CD14-positive monocyte (primary cell): ENCODE results near the gene TMEM19. TPM values are rescaled to one million over a fixed set of nuclear protein-coding genes. Genes with fewer than 3 reads are reported as not detected.

ENCODE experiments used
- DNase-seq, 3 donors: peaks; one replicate each; pipeline ENCODE4 v3.0.0-alpha.2; 2011 to 2022
- H2AFZ ChIP-seq: 2 replicates; pipeline ENCODE4 v1.6.0; 2012; ENCODE audit warnings: mild to moderate bottlenecking, low read depth, low read length, inconsistent platforms; ENCODE audit not compliant: insufficient read depth, poor library complexity, severe bottlenecking
- H3K27ac ChIP-seq, 2 donors: 1 replicate in 1 of 2; 2 replicates in 1 of 2; pipeline ENCODE4 v1.5.1; 2012 to 2013; ENCODE audit warnings: low read length in 2 of 2, control low read depth in 1 of 2, inconsistent platforms in 1 of 2, low read depth in 1 of 2, mild to moderate bottlenecking in 1 of 2
- H3K27me3 ChIP-seq, 2 donors: one replicate each; pipeline versions ENCODE4 v1.6.0 to v1.6.1; 2011 to 2013; ENCODE audit warnings: low read length in 2 of 2; ENCODE audit not compliant: control insufficient read depth in 2 of 2, insufficient read depth in 2 of 2
- H3K36me3 ChIP-seq, 2 donors: replicated peaks in 1 of 2; 1 replicate in 1 of 2; 2 replicates in 1 of 2; pipeline versions ENCODE4 v1.5.1 to v1.6.1; 2012 to 2013; ENCODE audit warnings: low read length in 2 of 2, control low read depth in 1 of 2, inconsistent platforms in 1 of 2, mild to moderate bottlenecking in 1 of 2; ENCODE audit not compliant: insufficient read depth in 2 of 2, control insufficient read depth in 1 of 2
- H3K4me1 ChIP-seq, 2 donors: 1 replicate in 1 of 2; 2 replicates in 1 of 2; pipeline versions ENCODE4 v1.5.1 to v1.6.1; 2012 to 2013; ENCODE audit warnings: low read length in 2 of 2, control low read depth in 1 of 2, inconsistent platforms in 1 of 2, mild to moderate bottlenecking in 1 of 2, moderate library complexity in 1 of 2; ENCODE audit not compliant: insufficient read depth in 2 of 2, control insufficient read depth in 1 of 2
- H3K4me2 ChIP-seq: replicated peaks from 2 replicates; pipeline ENCODE3; 2012; ENCODE audit warnings: low read length, moderate library complexity, mild to moderate bottlenecking; ENCODE audit not compliant: poor library complexity, severe bottlenecking; ENCODE audit errors: extremely low read depth
- H3K4me3 ChIP-seq, 3 experiments: fragments of 200-600 bp in 1 of 3; sonication (generic) in 1 of 3; replicated peaks in 1 of 3; 1 replicate in 2 of 3; 2 replicates in 1 of 3; pipeline ENCODE4 v1.5.1; 2011 to 2013; ENCODE audit warnings: low read length in 3 of 3, mild to moderate bottlenecking in 3 of 3, control low read depth in 2 of 3, low read depth in 2 of 3, inconsistent platforms in 1 of 3, moderate library complexity in 1 of 3
- H3K79me2 ChIP-seq: 2 replicates; pipeline ENCODE4 v1.6.0; 2012; ENCODE audit warnings: mild to moderate bottlenecking, control low read depth, inconsistent platforms, low read length, moderate library complexity; ENCODE audit not compliant: insufficient read depth
- H3K9ac ChIP-seq: 2 replicates; pipeline ENCODE4 v1.6.0; 2017; ENCODE audit warnings: low read length, mild to moderate bottlenecking; ENCODE audit not compliant: insufficient read depth, poor library complexity, severe bottlenecking
- H3K9me3 ChIP-seq, 2 donors: replicated peaks in 1 of 2; 1 replicate in 1 of 2; 2 replicates in 1 of 2; pipeline versions ENCODE4 v1.5.1 to v1.6.1; 2012 to 2013; ENCODE audit warnings: low read length in 2 of 2, control low read depth in 1 of 2; ENCODE audit not compliant: control insufficient read depth in 1 of 2, insufficient read depth in 1 of 2
- H4K20me1 ChIP-seq: 2 replicates; pipeline ENCODE4 v1.6.0; 2012; ENCODE audit warnings: mild to moderate bottlenecking, low read length, control low read depth, moderate library complexity; ENCODE audit not compliant: insufficient read depth
- H3K27ac Mint-ChIP-seq, 7 donors: one replicate each; pipeline ENCODE4 v1.8.0; 2020; ENCODE audit warnings: mild to moderate bottlenecking in 7 of 7, mixed read lengths in 7 of 7, moderate library complexity in 6 of 7, inconsistent platforms in 2 of 7
- H3K27me3 Mint-ChIP-seq, 3 donors: one replicate each; pipeline ENCODE4 v1.8.0; 2021 to 2022; ENCODE audit warnings: low read depth in 3 of 3, mild to moderate bottlenecking in 3 of 3, mixed read lengths in 3 of 3, moderate library complexity in 3 of 3, inconsistent platforms in 1 of 3
- H3K36me3 Mint-ChIP-seq, 2 donors: one replicate each; pipeline ENCODE4 v1.8.0; 2020; ENCODE audit warnings: mixed read lengths in 2 of 2, inconsistent platforms in 1 of 2, mild to moderate bottlenecking in 1 of 2
- H3K4me1 Mint-ChIP-seq: one replicate; pipeline ENCODE4 v1.8.0; 2020; ENCODE audit warnings: mild to moderate bottlenecking, mixed read lengths
- H3K4me3 Mint-ChIP-seq, 2 donors: one replicate each; pipeline ENCODE4 v1.8.0; 2020; ENCODE audit warnings: mild to moderate bottlenecking in 2 of 2, mixed read lengths in 2 of 2, moderate library complexity in 1 of 2
- H3K9me3 Mint-ChIP-seq, 7 donors: one replicate each; pipeline ENCODE4 v1.8.0; 2020 to 2022; ENCODE audit warnings: mixed read lengths in 7 of 7, mild to moderate bottlenecking in 6 of 7, moderate library complexity in 6 of 7, inconsistent platforms in 2 of 7
- WGBS: methylation state at CpG from one replicate; pipeline ENCODE4 v1.1.5; 2013; ENCODE audit warnings: missing lambda C conversion rate; ENCODE audit not compliant: insufficient coverage; 5-methylcytosine and 5-hydroxymethylcytosine counted together
- intact Hi-C, 2 donors: fragments of 100-400 bp; cut with micrococcal nuclease; formaldehyde crosslinking; loops; one replicate each; pipeline versions ENCODE4 v1.15.0 to v1.15.1; 2023
- polyA plus RNA-seq, 3 donors: library from polyadenylated mRNA; depleted of rRNA in 1 of 3; unstranded in 2 of 3; stranded (reverse) in 1 of 3; fragments of 300-500 nt in 2 of 3; fragments of >200 nt in 1 of 3; fragmentation: Illumina TruSeq in 2 of 3; gene quantifications; 1 replicate in 2 of 3; 2 replicates in 1 of 3; pipeline ENCODE4 v1.2.3, GENCODE V29; 2012 to 2021
- TF ChIP-seq, protein P1 (sequence below): fragments of 200-600 bp; IDR thresholded peaks from one replicate; pipeline ENCODE4 v1.8.0; 2022; ENCODE audit warnings: antibody characterized with exemption, mild to moderate bottlenecking

Gene TMEM19
- polyA plus RNA-seq, 3 donors = 9.1 to 39.7 (median 25.4) TPM

DNA sequence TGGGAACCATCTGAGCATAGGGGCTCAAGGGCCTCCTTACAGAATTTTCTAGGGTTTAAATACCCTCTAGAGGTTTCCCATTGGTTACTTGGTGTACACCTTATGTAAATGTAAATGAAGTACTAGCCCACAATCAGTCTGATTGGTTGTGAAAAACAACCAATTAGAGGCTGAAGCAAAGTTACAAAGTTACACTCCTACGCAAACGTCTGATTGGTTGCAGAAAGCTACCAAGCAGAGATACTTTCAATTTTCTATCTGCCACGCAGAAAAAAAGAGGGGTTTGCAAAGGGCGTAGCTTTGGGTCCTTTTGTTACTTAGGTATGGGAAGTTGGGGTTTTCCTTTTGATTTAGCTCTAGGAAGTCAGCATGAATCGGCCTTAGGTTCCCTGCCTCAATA is 1.8 kb upstream of the TMEM19 start:
- DNase-seq = peak in 2 of 3 donors; percentile 34 to 42
- Histone ChIP-seq H3K79me2 (peaks cover 18% of the 10 kb centered on the region), H3K4me3 (peak overlapping the region in 2 of 3 experiments; percentile 0 to 57), H3K36me3 (no peaks in the 10 kb centered on the region), H3K4me1 (peaks cover 31 to 43% of the 10 kb centered on the region in 2 donors), H3K27ac (no peak overlapping the region), H2AFZ (peak overlapping the region; percentile 65), H3K9me3 (no peaks in the 10 kb centered on the region), H3K9ac (no peak overlapping the region), H4K20me1 (no peaks in the 10 kb centered on the region), H3K27me3 (no peaks in the 10 kb centered on the region), H3K4me2 (peak overlapping the region; percentile 59)
- peak overlapping the region; percentile 37 to 63 for H3K4me3 Mint-ChIP-seq
- H3K27me3 Mint-ChIP-seq = peaks cover 0 to 2% (median 0%) of the 10 kb centered on the region in 3 donors
- WGBS = 0% methylated on average over 1 of the region's 5 CpGs
- TF ChIP-seq, protein P1, sequence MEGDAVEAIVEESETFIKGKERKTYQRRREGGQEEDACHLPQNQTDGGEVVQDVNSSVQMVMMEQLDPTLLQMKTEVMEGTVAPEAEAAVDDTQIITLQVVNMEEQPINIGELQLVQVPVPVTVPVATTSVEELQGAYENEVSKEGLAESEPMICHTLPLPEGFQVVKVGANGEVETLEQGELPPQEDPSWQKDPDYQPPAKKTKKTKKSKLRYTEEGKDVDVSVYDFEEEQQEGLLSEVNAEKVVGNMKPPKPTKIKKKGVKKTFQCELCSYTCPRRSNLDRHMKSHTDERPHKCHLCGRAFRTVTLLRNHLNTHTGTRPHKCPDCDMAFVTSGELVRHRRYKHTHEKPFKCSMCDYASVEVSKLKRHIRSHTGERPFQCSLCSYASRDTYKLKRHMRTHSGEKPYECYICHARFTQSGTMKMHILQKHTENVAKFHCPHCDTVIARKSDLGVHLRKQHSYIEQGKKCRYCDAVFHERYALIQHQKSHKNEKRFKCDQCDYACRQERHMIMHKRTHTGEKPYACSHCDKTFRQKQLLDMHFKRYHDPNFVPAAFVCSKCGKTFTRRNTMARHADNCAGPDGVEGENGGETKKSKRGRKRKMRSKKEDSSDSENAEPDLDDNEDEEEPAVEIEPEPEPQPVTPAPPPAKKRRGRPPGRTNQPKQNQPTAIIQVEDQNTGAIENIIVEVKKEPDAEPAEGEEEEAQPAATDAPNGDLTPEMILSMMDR = no peak
- H3K9me3 Mint-ChIP-seq = peaks cover 0 to 2% (median 0%) of the 10 kb centered on the region in 7 donors
- H3K27ac Mint-ChIP-seq = no peak overlapping the region
- peaks cover 21% of the 10 kb centered on the region for H3K4me1 Mint-ChIP-seq
- H3K36me3 Mint-ChIP-seq = no peaks in the 10 kb centered on the region
- intact Hi-C loops = loop anchor here in 1 of 2 donors (10.0 kb wide), 1 partner anchor 71 kb away; the partner anchor contains the start of gene RAB21

DNA sequence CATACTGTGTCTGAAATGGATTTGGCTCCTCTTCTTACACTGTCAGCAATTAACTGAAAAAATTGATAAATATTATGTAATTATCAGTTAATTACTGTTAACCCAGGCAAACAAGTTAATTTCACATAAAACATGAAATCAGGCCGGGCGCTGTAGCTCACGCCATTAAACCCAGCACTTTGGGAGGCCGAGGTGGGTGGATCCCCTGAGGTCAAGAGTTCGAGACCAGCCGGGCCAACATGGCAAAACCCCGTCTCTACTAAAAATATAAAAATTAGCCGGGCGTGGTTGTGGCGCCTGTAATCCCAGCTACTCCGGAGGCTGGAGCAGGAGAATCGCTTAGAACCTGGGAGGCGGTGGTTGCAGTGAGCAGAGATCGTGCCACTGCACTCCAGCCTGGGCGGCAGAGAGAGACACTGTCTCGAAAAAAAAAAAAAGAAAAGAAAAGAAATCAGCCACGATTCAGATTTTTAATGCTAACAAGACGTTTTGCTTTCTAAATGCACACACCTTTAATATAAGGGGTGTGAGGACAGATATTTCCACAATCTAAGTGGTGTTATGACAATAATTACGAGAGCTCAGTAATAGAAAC is 473 bp upstream of the TMEM19 start:
- no peaks in the 10 kb centered on the region for H3K27me3 ChIP-seq
- Mint-ChIP-seq H3K9me3 (peaks cover 0 to 2% (median 0%) of the 10 kb centered on the region in 7 donors), H3K4me3 (peak overlapping the region; percentile 83 to 96), H3K27ac (peak overlapping the region; percentile 86 to 99 (median 95)), H3K36me3 (peaks cover 2 to 5% of the 10 kb centered on the region in 2 donors), H3K4me1 (peaks cover 24% of the 10 kb centered on the region), H3K27me3 (peaks cover 0 to 2% (median 0%) of the 10 kb centered on the region in 3 donors)
- H3K4me2 ChIP-seq = peak overlapping the region; percentile 80
- H2AFZ ChIP-seq = peak overlapping the region; percentile 83
- peak overlapping the region; percentile 75 for H3K9ac ChIP-seq
- TF ChIP-seq, protein P1 = no peak
- peaks cover 31 to 43% of the 10 kb centered on the region in 2 donors for H3K4me1 ChIP-seq
- H4K20me1 ChIP-seq = no peaks in the 10 kb centered on the region
- peaks cover 21% of the 10 kb centered on the region for H3K79me2 ChIP-seq
- no peaks in the 10 kb centered on the region for H3K9me3 ChIP-seq
- intact Hi-C loops = loop anchor here (5.0 to 10.0 kb wide), 2 partner anchors 67 to 69 kb away; partner anchors contain the start of gene RAB21 (in 2 of the 2)
- H3K27ac ChIP-seq = peak overlapping the region; percentile 79 to 82
- peak overlapping the region; percentile 43 to 80 (median 74) for H3K4me3 ChIP-seq
- whole genome bisulfite sequencing = 71% methylated on average over 9 of the region's 19 CpGs
- no peak for DNase-seq
- peaks cover 0 to 6% of the 10 kb centered on the region in 2 donors for H3K36me3 ChIP-seq
